GM19455 (cell line): Measurements from ENCODE around the gene ERN1.

Experiments used
- ATAC-seq: cut with Tn5 transposase; IDR thresholded peaks from one replicate; pipeline ENCODE4 v1.9.1; 2021; ENCODE audit not compliant: unreplicated experiment

Gene ERN1

DNA sequence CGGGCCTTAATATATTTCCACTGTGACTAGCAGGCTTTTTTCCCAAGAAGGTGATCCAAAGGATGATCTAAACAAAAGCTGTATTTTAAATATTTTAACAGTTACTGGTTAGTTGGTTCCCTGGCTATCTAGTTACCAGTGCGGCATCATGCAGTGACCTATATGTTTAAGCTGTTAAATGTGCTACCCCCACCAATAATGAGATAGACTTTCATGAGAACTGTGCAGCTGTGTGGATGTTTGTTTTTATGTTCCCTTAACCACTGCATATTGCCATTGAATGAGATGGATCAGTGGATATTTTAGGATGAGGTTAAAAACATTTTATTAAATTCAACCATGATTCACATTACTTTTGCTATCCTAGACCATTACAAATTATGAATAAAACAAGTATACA lies 16.9 kb downstream of the ERN1 start:
- no peak for ATAC-seq

DNA sequence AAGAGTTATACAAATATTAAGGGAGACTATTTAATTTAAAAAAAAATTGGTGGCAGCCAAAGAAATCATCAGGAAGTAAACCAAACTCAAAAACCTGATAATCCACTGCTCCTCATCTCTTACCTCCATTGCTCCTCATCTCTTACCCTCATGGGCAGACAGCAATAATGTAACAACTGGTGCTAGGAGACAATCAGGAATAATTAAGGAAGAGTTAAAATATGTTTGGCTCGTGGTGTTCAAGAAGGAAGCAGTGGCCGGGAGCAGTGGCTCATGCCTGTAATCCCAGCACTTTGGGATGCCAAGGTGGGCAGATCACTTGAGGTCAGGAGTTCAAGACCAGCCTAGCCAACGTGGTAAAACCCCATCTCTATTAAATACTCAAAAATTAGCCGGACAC lies 18.1 kb downstream of the ERN1 start:
- no peak for ATAC-seq

DNA sequence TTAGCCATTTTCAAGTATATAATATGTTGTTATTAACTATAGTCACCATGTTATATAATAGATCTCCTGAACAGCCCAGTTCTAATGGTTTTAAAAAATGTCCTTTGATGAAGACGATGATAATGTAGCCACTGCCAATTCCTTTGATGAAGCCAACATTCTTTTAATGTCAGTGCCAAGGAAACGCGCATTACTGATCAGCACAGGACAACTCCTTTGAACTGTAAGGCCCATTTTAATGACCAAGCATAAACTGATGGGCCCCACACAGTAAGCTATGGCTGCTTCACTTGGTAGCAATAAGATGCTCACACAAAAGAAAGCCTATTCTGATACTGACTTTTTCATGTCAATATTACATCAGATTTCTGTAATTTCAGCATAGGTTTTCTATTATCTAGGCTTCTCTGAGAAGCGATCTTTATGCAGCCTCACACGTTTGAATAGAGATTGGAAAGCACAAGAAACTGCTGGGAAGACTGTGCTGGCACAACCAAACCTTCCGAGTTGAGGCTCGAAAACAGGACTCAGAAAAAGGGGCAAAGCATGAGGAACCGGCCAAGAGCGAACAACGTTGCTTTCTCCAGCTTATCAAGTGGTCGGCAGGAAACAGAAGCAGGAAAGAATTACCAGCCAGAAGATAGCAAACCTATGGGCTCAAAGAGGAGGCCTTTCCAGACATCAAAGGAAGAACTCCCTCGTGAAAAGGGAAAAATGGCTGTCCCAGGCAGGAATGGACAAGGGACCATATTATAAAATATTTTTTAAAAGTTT lies 19.4 kb downstream of the ERN1 start:
- ATAC-seq = no peak

DNA sequence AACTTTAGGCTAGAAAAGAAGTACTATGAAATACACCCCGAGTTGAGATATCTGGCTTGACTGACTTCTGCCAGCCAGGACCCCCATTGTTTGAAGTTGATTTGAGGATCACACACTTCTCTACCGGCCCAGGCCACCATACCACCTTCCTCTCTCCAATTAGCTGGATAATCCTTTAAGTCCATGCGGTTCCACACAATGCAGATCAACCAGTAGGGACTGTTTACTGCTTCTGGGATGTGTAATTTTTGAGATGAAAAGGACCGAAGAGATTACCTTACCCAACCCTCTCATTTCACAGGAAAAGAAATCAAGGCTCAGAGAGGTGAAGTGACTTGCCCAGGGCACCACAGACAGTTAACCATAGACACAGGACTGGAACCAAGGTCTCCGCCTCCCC lies 20.5 kb downstream of the ERN1 start:
- ATAC-seq = no peak

DNA sequence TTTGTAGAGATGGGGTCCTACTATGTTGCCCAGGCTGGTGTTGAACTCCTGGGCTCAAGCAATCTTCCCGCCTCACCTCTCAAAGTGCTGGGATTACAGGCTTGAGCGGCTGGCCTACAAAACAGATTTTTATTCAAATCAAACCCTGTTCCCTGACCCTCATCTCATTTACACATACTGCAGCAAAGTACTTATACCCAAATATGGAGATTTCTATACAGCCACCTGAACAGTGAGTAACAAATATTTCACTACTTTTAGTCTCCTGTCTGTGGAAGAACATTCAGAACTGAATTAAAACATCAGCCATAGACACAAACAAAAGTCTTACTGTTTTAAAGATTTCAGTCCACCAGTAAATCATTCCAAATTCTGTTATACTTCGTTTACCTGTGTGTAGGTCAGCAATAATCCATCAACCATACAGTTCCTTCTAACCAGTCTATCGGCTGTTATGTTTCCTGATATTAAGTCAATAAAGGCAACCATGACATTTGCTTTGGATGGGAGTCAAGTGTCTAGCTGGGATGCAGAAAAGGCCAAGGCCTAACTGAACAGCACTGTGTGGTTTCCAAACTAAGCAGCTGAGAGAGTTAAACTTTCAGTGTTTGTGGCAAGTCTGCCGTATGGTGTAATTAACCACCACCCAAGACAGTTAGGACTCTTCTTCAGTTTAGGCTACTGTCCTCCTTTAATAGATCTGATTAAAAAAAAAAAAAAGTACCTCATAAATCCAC lies 22.3 kb downstream of the ERN1 start:
- ATAC-seq = no peak

DNA sequence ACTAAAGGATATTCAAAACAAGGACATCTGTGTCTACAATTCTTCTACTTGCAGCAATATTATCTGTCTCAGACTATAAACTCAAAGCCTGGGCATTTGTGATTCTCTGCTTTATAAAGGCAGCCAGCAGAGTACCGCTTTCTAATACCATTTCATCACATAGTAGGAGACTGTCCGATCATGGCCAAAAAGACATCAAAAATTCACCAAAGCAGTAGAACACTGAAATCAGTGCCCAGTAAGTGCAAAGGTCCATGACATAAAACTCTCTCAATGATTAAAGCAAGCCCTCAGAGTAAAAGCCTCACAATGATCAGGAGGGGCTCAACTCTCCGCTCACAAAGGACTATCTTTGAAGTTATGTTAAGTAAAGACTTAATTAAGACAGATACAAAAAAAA lies 23.0 kb downstream of the ERN1 start:
- no peak for ATAC-seq

DNA sequence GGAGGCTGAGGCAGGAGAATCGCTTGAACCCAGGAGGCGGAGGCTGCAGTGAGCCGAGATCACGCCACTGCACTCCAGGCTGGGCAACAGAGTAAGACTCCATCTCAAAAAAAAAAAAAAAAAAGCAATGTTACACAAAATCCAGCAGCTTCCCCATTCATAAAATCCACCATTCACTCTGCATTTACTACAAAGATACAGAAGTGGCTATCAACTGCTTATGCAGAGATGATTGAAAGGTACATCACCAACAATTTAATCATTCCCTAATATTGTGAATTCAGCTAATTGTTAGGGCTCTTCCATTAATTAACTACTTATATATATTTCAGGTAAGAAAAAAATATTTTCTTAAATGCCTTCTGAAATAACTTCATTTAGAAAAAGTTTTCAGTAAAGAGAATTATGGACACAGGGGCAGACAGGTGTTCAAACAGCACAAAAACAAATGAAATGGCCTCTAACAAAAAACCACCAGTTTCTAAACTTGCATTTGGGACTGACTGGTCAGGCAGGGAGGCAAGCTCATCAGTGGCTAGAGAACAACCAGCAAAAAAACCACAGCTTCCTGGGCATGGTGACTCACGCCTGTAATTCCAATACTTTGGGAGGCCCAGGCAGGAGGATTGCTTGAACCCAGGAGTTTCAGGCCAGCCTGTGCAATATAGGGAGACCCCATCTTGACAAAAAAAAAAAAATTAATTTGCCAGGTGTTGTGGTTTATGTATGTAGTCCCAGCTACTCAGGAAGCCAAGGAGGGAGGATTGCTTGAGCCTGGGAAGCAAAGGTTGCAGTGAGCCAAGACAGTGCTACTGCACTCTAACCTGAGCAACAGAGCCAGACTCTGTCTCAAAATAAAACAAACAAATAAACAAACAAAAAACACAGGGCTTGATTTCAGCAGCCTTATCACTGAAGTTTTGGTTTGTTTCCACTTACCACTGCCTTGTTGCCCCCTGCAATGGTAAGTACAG lies 26.3 kb downstream of the ERN1 start:
- no peak for ATAC-seq

DNA sequence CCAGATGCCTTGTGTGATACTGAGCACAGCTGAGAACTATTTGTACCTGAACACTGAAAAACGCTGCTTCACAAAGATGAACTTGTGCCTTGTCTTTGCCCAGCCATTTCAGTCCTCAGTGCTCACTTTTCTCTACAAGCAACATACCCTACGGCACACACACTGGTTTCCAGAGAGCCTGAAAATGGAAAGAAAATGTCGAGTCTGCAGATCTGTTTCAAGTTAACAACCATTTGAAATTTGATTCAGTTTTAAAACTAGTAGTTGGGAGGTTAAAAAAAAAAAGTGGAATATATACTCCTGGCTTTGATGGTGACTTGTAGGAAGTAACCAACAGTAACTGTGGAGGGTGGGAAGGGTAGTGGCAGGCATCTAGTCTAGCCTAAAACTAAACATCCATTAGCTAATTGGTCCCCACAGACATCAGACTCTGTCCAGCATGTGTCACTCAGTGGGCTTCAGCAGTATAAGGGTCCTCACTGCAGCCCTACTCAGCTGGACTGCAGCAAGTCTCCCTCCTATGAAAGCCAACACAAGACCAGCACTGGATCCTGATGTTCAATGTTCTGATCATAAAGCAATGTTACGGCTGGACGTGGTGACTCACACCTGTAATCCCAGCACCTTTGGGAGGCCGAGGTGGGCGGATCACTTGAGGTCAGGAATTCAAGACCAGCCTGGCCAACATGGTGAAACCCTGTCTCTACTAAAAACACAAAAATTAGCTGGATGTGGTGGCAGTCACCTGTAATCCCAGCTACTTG lies 27.1 kb downstream of the ERN1 start:
- no peak for ATAC-seq

DNA sequence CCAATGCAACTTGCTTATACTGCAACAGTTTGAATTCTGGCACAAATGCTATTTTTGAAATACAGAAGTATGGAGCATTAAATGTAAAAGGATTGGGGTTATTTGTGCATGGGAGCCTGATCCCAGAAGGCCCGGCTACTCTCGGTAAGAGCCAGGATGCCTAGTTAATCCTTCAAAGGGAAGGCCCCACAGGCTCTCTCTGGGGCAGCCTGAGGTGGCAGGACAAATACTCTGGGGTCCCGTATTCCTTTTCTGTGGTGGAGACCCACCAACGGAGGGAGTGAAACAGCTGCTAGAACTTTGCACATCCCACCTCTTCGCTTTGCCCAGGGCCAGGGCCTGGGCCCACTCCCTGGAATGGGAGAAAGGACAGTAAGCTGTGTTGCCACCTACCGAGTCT lies 30.4 kb downstream of the ERN1 start:
- ATAC-seq = no peak

DNA sequence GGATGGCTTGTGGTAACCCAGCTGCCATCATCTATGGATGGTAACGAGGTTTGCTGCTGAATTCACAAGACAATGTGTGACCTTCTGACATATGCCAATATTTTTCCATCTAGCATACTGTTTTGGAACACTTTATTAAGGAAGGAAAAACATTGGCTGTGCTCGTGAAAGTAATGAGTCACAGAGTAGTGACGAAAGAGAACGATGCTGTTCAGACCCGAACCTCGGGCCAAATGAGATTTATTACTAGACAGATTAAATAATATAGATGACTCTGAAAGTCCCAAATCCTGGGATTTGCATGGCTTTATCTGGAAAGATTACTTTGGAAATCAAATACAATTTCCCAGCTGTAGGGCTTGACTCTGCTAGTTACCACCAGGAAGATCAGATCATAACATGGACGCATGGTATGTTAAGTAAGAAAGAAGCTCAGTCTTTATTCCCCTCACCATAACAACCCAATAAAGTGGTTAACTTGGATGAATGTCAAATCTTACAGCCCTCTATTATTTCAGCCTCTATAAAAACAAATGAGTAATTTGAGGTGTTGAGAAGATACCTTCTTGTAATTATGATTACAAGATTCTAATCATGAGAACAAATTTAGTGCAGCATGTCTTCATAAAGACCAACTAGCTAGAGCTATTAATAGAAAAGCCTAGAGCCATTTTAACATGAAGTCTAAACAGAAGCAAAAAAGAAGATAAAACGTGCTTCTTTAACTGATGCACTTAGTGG lies 32.6 kb downstream of the ERN1 start:
- no peak for ATAC-seq

DNA sequence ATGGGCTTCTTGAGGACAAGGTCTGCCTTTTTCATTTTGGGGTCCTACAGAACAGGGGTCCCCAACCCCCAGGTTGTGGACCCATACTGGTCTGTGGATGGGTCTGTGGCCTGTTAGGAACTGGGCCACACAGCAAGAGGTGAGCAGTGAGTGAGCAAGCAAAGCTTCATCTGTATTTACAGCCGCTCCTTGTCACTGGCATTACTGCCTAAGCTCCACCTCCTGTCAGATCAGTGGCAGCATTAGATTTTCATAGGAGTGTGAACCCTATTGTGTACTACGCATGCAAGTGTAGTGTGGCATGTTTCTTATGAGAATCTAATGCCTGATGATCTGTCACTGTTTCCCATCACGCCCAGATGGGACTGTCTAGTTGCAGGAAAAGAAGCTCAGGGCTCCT lies 33.9 kb downstream of the ERN1 start:
- no peak for ATAC-seq

DNA sequence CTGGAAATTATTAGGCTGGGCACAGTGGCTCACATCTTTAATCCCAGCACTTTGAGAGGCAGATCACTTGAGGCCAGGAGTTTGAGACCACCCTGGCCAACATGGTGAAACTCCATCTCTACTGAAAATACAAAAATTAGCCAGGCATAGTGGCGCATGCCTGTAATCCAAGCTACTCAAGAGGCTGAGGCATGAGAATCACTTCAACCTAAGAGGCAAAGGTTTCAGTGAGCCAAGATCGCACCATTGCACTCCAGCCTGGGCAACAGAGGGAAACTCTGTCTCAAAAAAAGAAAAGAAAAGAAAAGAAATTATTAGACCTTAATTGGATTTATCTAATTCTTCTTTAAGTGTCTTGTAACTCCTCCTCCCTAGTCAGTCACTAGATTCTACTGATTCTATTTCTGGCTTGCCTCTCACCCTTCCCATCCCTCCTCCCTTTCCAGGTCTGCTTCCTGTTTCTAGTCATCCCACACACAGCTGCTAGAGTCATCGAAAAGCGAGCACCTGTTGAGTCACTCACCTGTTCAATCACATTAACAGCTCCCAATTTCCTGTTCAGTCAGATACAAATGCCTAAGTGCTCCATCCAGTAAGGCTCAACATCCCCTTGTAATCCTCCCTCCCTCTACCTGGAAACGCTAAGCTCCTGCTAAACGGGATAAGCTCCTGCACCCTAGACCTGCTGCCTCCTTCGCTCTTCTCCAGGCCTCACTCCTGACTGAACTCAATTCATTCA lies 34.6 kb downstream of the ERN1 start:
- no peak for ATAC-seq

DNA sequence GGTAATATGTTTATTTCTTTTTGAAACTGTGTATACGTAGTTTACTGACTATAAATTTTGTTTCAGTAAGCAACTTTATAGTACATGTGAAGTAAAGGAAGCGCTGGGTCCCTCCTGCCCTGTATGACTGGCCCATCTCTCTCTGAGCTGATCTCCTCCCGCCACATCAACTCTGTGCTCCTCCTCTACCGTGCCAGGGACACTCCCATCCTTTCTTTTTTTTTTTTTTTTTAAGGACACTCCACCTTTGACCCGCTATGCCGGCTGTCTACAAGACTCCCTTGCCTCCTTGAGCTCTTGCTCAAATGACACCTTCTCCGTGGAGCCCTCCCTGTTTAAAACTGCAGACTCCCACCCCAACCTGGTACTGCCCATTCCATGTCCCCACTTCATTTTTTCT lies 35.5 kb downstream of the ERN1 start:
- ATAC-seq = no peak

DNA sequence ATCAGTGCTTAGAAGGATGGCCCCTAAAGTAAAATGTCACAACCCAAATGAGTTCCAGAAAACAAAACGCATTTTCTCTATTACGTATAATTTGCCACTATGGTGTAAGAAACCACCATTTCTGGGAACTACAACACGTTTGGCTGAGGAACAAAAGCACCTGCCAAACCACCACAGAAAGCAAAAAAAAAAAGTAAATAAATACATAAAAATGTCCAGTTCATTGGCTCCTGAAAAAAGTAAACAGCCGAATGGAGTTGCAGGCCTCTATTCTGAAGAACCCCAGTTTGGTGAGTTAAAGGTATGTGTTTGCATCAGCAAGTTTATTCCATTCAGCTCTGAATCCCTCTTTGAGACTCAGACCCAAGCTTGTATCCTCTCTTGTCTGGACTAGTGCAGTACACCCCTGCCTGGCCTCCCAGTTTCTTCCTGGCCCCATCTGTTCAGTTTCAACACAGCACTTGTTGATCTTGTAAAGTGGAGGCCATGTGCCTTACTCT lies 36.9 kb downstream of the ERN1 start:
- no peak for ATAC-seq

DNA sequence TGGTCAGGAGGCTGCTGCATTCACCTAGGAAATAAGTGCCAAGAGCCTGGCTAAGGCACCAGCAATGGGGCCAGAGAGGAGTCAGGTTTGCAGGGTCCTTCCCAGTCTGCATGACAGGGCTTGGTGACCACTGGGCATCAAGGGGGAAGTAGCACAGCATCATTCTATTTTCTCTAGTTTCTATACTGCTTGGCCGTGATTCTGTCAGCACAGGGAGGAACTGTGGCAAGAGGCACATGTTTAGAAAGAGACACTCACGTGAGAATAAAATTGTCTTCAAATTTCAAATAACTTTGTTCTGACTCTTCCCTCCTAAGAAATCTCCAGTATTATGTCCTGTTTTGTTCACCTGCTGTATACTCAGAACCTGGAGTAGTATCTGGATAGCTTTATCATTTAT lies 37.8 kb downstream of the ERN1 start:
- no peak for ATAC-seq

DNA sequence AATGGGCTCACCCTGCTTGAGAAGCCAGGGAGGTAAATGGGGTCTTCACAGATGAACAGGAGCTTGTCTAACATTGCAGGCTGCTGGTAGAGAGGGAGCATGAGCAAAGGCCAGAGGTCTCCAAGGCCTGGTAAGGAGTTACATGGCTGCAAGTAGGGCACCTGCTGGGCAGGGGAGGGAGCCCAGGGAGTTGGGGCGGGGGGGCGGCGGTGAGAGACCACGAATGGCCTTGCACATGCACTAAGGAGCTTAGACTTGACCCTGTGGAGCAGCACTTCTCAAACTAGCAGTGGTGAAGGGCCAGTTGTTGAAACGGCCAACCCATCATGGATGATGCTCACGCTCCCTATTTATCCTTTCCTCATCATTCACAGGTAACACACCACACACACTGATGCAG lies 38.4 kb downstream of the ERN1 start:
- no peak for ATAC-seq

DNA sequence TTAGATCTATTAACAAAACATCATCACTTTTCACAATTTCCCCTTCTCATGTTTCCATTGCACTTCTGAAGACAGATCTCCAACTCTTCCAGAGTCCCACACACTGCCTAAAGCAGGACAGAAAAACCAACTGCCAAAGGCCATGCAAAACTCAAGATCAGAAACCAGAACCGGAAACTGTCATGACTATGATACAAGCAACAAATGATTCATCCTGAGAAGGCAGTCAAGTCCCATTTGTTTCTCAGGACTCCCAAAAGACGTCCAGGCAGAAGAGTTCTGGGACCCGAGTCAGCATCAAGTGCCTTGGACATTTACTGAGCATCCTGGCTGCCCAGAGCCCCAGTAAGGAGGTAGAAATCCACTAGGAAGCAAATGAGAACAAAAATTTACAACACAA lies 38.8 kb downstream of the ERN1 start:
- ATAC-seq = peak; percentile 80

DNA sequence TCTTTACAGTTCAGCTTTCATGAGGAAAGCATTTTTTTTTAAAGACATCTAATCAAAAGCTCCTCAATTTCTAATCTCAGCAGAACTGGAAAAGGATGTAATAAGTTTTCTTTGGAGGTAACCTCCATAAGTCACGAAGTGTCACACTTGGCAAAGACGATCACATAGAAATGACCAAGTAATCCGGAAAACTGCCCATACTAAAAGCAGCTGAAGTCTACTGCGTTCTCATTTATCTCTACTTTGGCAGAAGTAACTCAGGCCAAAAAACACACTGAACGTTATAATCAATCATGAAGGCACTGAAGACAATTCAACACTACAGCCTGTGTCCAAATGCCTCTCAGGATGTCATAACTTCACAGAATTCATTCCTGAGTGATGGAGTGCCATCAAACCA lies 39.8 kb downstream of the ERN1 start:
- no peak for ATAC-seq
